ENCODE data around the gene RBL2. TPM values are rescaled to one million over a fixed set of nuclear protein-coding genes. Genes with fewer than 3 reads are reported as not detected.

The RBL2 gene
- total and polyA plus RNA-seq, 4 donors = 30.8 to 165 (median 46.9) TPM

DNA sequence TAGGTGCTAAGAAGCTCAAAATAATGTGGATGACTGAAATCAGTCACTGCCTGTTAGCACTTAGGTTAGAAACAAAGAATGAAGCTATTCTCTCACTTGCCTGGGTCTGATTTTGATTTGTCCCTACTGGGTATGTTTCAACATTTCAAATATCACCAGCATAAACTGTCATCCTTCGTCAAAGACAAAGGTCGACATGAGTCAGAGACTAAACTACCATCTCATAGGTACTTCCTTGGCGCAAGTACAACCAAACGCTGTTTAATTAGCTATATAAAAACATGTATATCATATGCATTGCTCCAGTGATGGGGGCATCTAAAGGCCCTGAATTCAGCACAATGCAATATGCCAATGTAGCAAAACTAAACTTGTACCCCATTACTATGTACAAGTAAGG lies 64.7 kb downstream of the RBL2 start:
- Histone ChIP-seq H3K36me3 (ENCODE audit: control insufficient read depth in 4 of 4, insufficient read depth in 4 of 4, low read length in 4 of 4) (peaks cover 5 to 27% (median 22%) of the 10 kb centered on the region in 4 donors), H3K4me3 (no peak overlapping the region), H3K9ac (ENCODE audit: insufficient read depth in 1 of 2, low read length in 2 of 2) (no peak overlapping the region), H3K27me3 (ENCODE audit: control insufficient read depth in 3 of 3, insufficient read depth in 3 of 3, low read length in 2 of 3) (no peaks in the 10 kb centered on the region), H3K9me3 (ENCODE audit: control insufficient read depth in 4 of 4, insufficient read depth in 3 of 4, low read length in 3 of 4) (no peaks in the 10 kb centered on the region), H3K27ac (ENCODE audit: low read depth in 1 of 2, low read length in 1 of 2) (no peak overlapping the region), H3K4me1 (ENCODE audit: control insufficient read depth in 5 of 5, insufficient read depth in 5 of 5, low read length in 5 of 5) (peaks cover under 1 to 18% (median 14%) of the 10 kb centered on the region in 5 donors)
- DNase-seq (no peak), ATAC-seq (ENCODE audit: insufficient read depth, low FRiP score) (no peak)
- WGBS, 2 donors = 90 to 91% methylated on average over 4 of the region's 4 CpGs
- TF ChIP-seq, protein P1, sequence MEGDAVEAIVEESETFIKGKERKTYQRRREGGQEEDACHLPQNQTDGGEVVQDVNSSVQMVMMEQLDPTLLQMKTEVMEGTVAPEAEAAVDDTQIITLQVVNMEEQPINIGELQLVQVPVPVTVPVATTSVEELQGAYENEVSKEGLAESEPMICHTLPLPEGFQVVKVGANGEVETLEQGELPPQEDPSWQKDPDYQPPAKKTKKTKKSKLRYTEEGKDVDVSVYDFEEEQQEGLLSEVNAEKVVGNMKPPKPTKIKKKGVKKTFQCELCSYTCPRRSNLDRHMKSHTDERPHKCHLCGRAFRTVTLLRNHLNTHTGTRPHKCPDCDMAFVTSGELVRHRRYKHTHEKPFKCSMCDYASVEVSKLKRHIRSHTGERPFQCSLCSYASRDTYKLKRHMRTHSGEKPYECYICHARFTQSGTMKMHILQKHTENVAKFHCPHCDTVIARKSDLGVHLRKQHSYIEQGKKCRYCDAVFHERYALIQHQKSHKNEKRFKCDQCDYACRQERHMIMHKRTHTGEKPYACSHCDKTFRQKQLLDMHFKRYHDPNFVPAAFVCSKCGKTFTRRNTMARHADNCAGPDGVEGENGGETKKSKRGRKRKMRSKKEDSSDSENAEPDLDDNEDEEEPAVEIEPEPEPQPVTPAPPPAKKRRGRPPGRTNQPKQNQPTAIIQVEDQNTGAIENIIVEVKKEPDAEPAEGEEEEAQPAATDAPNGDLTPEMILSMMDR (IDR thresholded peaks at IDR 0.05; ENCODE audit: control extremely low read depth, extremely low read depth) = no peak

DNA sequence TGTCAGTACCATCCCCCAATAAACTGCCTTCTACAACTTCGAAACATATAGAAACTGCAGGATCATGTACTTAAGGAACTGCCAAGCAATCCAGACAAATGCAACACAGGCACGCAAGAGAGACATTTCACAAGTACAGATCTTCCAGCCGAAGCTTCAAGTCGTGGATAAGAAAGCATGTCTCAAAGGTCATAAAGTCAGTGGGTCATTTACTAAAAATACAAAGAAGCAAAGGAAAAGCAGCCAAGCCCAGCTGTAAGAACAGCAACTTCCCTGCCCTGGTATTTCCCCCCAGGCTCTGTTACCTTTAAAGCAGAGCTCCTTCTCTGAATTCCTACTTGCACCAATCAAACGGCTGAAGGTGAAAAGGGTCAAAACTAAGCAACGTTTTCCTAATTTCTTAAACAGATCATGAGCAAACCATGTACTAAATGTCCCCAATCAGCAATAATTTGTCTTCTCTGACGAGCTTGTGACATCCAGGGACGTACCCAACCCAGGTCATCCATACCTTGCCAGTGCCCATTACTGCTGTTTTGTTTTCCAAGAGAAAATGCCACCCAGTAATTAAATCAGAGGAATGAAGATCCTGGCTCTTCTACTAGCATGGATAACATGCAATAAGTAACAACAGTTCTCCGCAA lies 67.1 kb downstream of the RBL2 start:
- peak overlapping the region in 1 of 2 donors; percentile 79 for H3K9ac ChIP-seq (ENCODE audit: insufficient read depth in 1 of 2, low read length in 2 of 2)
- peaks cover 2 to 13% (median 6%) of the 10 kb centered on the region in 4 donors for H3K36me3 ChIP-seq (ENCODE audit: control insufficient read depth in 4 of 4, insufficient read depth in 4 of 4, low read length in 4 of 4)
- no peaks in the 10 kb centered on the region for H3K27me3 ChIP-seq (ENCODE audit: control insufficient read depth in 3 of 3, insufficient read depth in 3 of 3, low read length in 2 of 3)
- TF ChIP-seq, protein P1 (IDR thresholded peaks at IDR 0.05; ENCODE audit: control extremely low read depth, extremely low read depth) = no peak
- no peak for DNase-seq
- no peaks in the 10 kb centered on the region for H3K9me3 ChIP-seq (ENCODE audit: control insufficient read depth in 4 of 4, insufficient read depth in 3 of 4, low read length in 3 of 4)
- no peak overlapping the region for H3K4me3 ChIP-seq
- WGBS, 2 donors = 43 to 45% methylated on average over 9 of the region's 9 CpGs
- H3K4me1 ChIP-seq (ENCODE audit: control insufficient read depth in 5 of 5, insufficient read depth in 5 of 5, low read length in 5 of 5) = peaks cover 12 to 28% (median 21%) of the 10 kb centered on the region in 5 donors
- no peak for ATAC-seq (ENCODE audit: insufficient read depth, low FRiP score)
- H3K27ac ChIP-seq (ENCODE audit: low read depth in 1 of 2, low read length in 1 of 2) = peak overlapping the region in 1 of 2 donors; percentile 64

DNA sequence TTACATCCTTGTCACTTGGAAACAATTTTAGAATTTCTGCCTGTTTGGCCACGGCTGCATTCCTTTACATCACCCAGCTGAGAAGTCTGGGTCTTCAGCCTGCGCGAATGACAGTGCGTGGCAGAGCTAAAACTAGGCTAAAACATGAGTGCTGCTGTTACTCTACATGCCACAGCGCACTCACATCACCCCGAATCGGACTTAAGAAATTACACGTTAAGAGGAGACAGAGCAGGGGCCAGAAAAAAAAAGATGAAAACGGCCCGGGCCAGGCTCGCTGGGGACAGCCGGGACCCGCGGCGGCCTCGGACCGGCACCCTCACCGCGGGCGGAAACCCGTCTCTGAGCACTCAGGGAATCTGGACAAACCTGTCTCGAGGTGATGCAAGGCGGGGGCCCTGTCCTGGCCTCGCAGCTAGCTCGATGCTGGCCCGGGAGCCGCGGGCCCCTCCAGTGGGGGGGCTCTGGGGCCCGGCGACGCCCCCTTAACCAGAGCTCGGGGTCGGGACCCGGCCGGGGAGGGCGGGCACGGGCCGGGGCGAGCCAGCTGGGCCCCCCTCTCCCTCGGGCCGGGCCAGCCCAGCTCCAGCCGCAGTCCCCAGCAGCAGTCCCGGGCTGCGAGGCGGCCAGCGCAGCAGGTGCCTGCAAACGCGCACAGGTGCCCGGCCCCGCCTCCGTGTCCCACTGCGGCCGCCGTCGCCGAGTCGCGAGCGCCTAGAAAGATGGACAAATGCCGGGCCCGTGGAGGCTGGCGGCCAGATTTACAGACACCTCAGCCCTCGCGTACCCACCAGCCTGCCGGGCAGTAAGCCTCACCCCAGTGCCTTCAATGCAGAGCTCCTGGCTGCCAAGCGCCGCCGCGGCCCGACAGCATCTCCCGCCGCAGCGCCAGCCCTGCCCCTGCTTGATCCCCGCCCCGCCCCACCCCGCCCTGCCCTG lies 68.3 kb downstream of the RBL2 start, which contains the start of gene AKTIP:
TSS of gene AKTIP (minus strand) at position 879 of the 939 bp plus-strand sequence. CDS start 2,950 bp downstream, outside the sequence.
- peaks cover 12 to 28% (median 21%) of the 10 kb centered on the region in 5 donors for H3K4me1 ChIP-seq (ENCODE audit: control insufficient read depth in 5 of 5, insufficient read depth in 5 of 5, low read length in 5 of 5)
- H3K36me3 ChIP-seq (ENCODE audit: control insufficient read depth in 4 of 4, insufficient read depth in 4 of 4, low read length in 4 of 4) = peaks cover 0 to 3% (median under 1%) of the 10 kb centered on the region in 4 donors
- WGBS, 2 donors = 1% methylated on average over 47 to 76 of the region's 76 CpGs
- H3K9ac ChIP-seq (ENCODE audit: insufficient read depth in 1 of 2, low read length in 2 of 2) = peak within 1 kb of the TSS; percentile 52 to 81
- H3K4me3 ChIP-seq = peak within 1 kb of the TSS; percentile 76
- peak within 1 kb of the TSS; percentile 90 to 99 for H3K27ac ChIP-seq (ENCODE audit: low read depth in 1 of 2, low read length in 1 of 2)
- peak; percentile 38 for ATAC-seq (ENCODE audit: insufficient read depth, low FRiP score)
- H3K9me3 ChIP-seq (ENCODE audit: control insufficient read depth in 4 of 4, insufficient read depth in 3 of 4, low read length in 3 of 4) = no peaks in the 10 kb centered on the region
- TF ChIP-seq, protein P1 (IDR thresholded peaks at IDR 0.05; ENCODE audit: control extremely low read depth, extremely low read depth) = no peak
- H3K27me3 ChIP-seq (ENCODE audit: control insufficient read depth in 3 of 3, insufficient read depth in 3 of 3, low read length in 2 of 3) = no peaks in the 10 kb centered on the region
- peak; percentile 56 to 71 (median 59) for DNase-seq
